Keratinocyte (primary cell): ENCODE measurements around the gene P4HA1.
"Not testable (repeated sequence)": the region's sequence is repeated elsewhere in the genome, so short reads cannot be mapped to it uniquely, and the experiment has no call there.

Experiments used
- CTCF ChIP-seq, 3 experiments: IDR thresholded peaks in 1 of 3; conservative IDR thresholded peaks in 1 of 3; optimal IDR thresholded peaks in 1 of 3; 2 replicates in 2 of 3; 3 replicates in 1 of 3; pipeline versions ENCODE3 to v1.5.1; 2011; ENCODE audit warnings: low read length in 3 of 3, mild to moderate bottlenecking in 3 of 3, moderate library complexity in 2 of 3, control low read depth in 1 of 3, inconsistent platforms in 1 of 3; ENCODE audit not compliant: insufficient read depth in 2 of 3; ENCODE audit errors: extremely low read depth in 1 of 3
- EZH2 ChIP-seq: IDR thresholded peaks from one replicate; pipeline ENCODE4 v1.6.1; 2012; ENCODE audit warnings: inconsistent platforms, mild to moderate bottlenecking, low read length, moderate library complexity

- TF ChIP-seq CTCF (optimal IDR thresholded peaks at IDR 0.05 in 1 of 3, IDR thresholded peaks at IDR 0.05 in 1 of 3, conservative IDR thresholded peaks at IDR 0.05 in 1 of 3; ENCODE audit: extremely low read depth in 1 of 3, insufficient read depth in 2 of 3, low read length in 3 of 3); EZH2: not testable (repeated sequence)
These were observed 75.0 kb downstream of the P4HA1 start for GRCh38 chr10:73021538-73022164.
